HT-29 (cell line): ENCODE data around the gene NEK11. TPM values are rescaled to one million over a fixed set of nuclear protein-coding genes. Genes with fewer than 3 reads are reported as not detected.
A peak's percentile ranks its signal among the peaks of the same experiment; 100 is the strongest.

Experiments used
- DNase-seq: peaks from one replicate; pipeline ENCODE4 v3.0.0-alpha.2; 2015; ENCODE audit warnings: low spot score
- total RNA-seq: library from RNA; depleted of rRNA; stranded (reverse); fragments of >200 nt; shearing (Covaris generic); gene quantifications from 2 replicates; pipeline ENCODE4 v1.2.3, GENCODE V29; 2014

Gene NEK11
- total RNA-seq, 1 experiment from 2014 or later, result 1.9 TPM

GRCh38 chr3:131223373-131224289, 197.0 kb downstream of the NEK11 start:
- no peak for DNase-seq

DNA sequence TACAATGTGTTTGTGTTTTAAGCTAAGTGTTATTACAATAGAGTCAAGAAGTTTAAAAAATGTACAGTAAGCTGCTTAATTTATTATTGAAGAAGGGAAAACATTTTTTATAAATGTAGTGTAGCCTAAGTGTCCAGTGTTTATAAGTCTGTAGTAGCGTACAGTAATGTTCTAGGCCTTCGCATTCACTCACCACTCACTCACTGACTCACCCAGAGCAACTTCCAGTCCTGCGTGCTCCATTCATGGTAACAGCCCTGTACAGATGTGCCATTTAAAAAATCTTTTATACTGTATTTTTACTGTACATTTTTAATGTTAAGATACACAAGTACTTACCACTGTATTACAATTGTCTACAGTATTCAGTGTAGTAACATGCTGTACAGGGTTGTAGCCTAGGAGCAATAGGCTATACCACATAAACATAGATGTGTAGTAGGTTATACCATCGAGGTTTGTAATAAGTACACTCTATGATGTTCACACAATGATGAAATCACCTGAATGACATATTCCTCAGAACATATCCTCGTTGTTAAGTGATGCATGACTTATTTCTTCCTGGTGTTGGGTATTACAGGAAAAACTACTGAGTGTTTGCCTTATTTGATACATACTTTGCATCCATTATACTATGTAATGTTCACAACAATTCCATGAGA, 198.3 kb downstream of the NEK11 start:
- DNase-seq, result no peak

- no peak for DNase-seq
Observed at GRCh38 chr3:131228522-131228921, 201.8 kb downstream of the NEK11 start.

DNA sequence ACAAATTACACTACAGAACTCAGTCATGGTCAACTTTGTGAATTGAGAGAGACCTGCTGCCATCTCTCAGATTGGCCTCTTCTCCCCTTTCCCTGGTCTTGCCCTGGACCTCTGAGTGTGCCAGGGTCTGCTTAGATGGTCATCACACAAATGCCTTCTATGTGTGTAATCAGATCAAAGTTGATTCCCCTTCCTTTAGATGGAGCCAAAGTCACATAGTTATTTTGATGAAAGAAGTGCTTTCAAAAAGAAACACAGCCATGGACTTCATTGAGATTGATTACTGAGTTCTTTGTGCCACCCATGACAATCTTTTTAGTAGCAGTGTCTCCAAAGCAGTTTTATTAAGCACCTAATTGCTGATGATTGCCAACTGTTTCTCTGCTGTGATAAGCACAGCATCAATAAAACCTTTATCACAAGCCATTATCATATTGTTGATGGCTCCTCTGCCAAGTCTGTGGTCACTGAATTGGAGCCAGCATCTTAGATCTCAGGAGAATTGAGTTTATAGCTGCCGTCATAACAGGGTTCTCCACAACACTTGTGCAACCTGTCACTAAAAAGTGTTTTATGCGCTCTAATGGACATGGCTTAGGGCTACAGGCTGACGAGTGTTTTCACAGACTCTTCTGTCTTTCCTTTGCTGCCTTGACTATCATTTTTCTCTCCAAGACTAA, 205.2 kb downstream of the NEK11 start:
- peak; percentile 3 for DNase-seq

- DNase-seq, result no peak
Observed at GRCh38 chr3:131232711-131233267, 206.1 kb downstream of the NEK11 start.

DNA sequence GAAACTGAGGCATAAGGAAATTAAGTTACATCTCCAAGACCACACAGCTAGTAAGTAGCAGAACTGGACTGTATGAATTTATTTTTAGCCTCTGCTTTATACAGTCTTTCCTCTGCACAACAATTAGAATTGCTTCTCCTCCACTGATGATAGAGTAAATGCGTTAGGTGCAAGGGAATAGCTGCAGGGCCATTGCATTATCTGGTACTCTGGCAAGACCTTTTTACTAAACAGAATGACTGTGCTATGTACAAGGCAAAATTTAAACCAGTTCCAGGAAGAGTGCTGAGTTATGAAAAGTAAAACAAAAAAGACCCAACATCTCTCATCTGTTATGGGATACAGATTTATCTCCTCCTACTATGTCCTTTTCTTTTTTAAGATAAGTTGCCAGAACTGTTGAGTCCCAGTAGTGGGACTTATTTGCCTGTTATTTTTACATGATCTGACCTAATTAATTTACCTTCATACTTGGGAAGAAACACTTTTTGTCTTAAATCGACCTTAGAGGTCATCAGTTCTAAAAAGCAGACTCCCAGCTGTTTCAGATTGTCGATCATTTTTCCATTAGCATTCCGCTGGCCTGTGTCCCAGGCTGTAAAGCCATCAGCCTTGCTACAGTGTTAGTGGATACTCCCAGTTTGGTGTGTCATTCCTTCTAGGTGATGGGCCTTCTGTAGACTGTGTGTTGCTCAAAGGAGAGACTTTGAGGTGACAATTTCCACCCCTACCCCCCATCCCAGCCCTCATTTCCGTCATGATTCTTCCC, 207.4 kb downstream of the NEK11 start:
- no peak for DNase-seq

- DNase-seq, result no peak
Observed at GRCh38 chr3:131236421-131236820, 209.7 kb downstream of the NEK11 start.

GRCh38 chr3:131238496-131238895, 211.8 kb downstream of the NEK11 start:
- DNase-seq, result no peak

DNA sequence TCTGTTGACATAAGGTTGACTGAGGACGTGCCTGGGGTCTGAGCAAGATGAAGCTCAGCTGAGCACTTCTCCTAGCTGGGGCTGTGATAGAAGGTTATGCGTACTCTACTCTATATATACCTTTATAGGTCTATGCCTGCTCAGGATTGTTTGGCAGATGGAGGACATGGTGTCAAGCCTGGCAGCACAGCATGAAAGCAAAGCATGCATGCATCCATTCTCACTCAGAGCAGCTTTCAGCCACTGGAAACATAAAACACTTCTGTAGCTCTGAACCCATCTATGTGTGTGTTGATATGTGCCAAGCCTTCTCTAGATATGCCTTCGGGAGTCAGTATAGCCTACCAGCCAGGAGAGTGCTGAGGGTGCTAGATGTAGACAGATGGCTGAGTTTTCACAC, 212.6 kb downstream of the NEK11 start:
- no peak for DNase-seq

- no peak for DNase-seq
Observed at GRCh38 chr3:131242201-131242600, 215.5 kb downstream of the NEK11 start.

DNA sequence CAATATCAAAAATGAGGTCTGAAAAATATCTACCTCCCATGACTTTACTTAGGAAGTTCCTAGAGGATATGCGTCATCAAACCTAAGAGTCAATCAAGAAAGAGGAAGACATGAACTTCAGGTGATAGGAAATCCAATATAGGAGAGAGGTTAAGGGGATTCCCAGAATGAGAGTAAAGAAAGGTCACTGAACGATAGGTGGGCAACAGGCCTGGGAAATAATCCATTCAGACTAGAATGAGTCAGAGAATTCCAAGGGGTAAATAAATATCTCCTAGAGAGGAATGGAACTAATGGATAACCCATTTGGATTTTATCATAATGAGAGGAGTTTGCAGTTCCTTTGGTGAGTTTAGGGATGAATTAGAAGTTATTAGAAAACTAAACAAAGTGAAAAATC, 223.8 kb downstream of the NEK11 start:
- DNase-seq, result no peak

- DNase-seq, result no peak
Observed at GRCh38 chr3:131260525-131260924, 233.8 kb downstream of the NEK11 start.

GRCh38 chr3:131261104-131261503, 234.4 kb downstream of the NEK11 start:
- DNase-seq, result no peak

- DNase-seq, result no peak
Observed at GRCh38 chr3:131275556-131275955, 248.9 kb downstream of the NEK11 start.

- DNase-seq, result no peak
Observed at GRCh38 chr3:131277836-131278497, 251.3 kb downstream of the NEK11 start.

DNA sequence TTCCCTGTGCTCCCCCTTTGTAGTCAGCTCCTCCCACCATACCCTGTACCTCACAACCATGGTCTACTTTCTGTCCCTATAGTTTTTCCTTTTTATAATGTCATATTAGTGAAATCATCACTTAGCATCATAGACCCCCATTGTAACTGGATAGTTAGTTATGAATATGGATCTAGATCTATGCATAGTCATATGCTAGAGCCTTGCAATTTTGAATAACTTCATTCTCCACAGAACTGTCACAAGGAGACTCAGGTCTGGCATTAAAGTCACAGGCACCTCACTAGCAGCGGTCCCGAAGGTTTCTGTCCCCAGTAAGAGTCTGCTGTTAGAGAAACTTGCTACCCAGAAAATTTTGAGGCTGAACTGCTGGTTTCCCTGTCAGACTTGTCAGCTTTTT, 252.9 kb downstream of the NEK11 start:
- no peak for DNase-seq

- no peak for DNase-seq
Observed at GRCh38 chr3:131282379-131282778, 255.7 kb downstream of the NEK11 start.

DNA sequence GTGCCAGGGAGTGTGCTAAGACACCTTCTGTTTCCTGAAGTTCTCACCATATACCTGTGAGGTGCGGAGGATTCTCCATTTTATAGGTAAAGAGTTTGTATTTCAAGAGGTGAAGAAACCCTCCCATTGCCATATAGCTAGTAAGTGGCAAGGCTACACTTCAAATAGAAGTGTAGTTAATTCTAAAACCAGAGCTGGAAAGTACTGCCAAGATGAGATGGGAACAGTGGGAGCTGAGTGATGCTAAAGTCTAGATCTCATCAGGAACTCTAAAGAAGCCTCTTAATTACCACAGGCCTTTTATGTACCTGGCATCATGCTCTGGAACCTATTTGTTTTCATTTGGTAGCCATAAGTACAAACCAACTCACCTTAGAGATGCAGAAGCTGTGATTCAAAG, 256.3 kb downstream of the NEK11 start:
- no peak for DNase-seq

DNA sequence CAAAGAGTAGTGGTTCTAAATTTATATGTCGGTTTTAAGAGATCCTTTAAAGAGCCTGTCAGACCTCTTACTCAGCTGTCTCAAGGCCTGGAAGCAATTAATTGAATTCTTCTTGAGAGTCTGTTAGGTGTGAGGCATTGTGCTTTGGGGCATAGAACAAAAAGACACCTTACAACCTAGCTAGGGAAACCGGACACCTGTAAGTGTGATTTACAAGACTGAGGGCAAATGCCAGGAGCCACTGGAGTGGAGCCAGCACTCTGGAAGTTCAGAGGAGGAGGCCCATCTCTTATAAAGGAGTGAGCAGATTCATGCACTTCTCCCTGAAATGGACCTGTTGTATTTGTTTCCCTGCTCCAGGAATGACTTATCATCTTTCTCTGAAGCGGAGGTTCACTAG, 257.2 kb downstream of the NEK11 start:
- DNase-seq, result no peak

- no peak for DNase-seq
Observed at GRCh38 chr3:131284302-131284701, 257.6 kb downstream of the NEK11 start.

GRCh38 chr3:131285456-131285855, 258.8 kb downstream of the NEK11 start:
- DNase-seq, result no peak
